ENCODE results near the gene SYNPR. TPM values are rescaled to one million over a fixed set of nuclear protein-coding genes. Genes with fewer than 3 reads are reported as not detected.

Gene SYNPR
- polyA plus RNA-seq, 1 donor from 2014 or later = 2.0 TPM

DNA sequence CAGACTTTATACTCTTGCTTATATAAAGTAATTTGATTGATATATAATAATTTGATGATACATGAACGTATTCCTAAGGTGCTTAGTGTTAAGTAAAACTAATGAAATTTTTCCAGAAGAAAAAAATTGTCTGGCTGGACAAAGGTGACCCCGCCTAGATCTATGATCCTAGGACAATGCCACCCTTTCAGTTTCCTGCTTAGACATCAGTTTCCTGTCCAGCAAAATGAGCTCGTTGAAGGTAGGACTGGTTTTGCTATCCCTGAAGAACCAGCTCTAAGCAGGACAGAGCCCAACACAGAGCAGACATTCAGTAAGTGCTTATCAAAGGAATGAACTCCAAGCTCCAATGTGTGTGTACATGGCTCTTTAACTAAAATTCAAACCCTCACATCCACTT is 293.6 kb downstream of the SYNPR start:
- no peak for TF ChIP-seq EP300 (conservative IDR thresholded peaks at IDR 0.05; ENCODE audit: poor library complexity, severe bottlenecking)
- no peak for TF ChIP-seq TAF1 (IDR thresholded peaks at IDR 0.05; ENCODE audit: low read depth)
- TF ChIP-seq, protein P1, sequence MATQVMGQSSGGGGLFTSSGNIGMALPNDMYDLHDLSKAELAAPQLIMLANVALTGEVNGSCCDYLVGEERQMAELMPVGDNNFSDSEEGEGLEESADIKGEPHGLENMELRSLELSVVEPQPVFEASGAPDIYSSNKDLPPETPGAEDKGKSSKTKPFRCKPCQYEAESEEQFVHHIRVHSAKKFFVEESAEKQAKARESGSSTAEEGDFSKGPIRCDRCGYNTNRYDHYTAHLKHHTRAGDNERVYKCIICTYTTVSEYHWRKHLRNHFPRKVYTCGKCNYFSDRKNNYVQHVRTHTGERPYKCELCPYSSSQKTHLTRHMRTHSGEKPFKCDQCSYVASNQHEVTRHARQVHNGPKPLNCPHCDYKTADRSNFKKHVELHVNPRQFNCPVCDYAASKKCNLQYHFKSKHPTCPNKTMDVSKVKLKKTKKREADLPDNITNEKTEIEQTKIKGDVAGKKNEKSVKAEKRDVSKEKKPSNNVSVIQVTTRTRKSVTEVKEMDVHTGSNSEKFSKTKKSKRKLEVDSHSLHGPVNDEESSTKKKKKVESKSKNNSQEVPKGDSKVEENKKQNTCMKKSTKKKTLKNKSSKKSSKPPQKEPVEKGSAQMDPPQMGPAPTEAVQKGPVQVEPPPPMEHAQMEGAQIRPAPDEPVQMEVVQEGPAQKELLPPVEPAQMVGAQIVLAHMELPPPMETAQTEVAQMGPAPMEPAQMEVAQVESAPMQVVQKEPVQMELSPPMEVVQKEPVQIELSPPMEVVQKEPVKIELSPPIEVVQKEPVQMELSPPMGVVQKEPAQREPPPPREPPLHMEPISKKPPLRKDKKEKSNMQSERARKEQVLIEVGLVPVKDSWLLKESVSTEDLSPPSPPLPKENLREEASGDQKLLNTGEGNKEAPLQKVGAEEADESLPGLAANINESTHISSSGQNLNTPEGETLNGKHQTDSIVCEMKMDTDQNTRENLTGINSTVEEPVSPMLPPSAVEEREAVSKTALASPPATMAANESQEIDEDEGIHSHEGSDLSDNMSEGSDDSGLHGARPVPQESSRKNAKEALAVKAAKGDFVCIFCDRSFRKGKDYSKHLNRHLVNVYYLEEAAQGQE (IDR thresholded peaks at IDR 0.05; ENCODE audit: borderline replicate concordance) = no peak
- no peak for TF ChIP-seq RAD21 (conservative IDR thresholded peaks at IDR 0.05)
- TF ChIP-seq POLR2AphosphoS5 (IDR thresholded peaks at IDR 0.05) = no peak
- TF ChIP-seq SMC3 (conservative IDR thresholded peaks at IDR 0.05; ENCODE audit: poor library complexity) = no peak
- no peak for TF ChIP-seq MXI1 (conservative IDR thresholded peaks at IDR 0.05; ENCODE audit: poor library complexity, severe bottlenecking)
- TF ChIP-seq, protein P2, sequence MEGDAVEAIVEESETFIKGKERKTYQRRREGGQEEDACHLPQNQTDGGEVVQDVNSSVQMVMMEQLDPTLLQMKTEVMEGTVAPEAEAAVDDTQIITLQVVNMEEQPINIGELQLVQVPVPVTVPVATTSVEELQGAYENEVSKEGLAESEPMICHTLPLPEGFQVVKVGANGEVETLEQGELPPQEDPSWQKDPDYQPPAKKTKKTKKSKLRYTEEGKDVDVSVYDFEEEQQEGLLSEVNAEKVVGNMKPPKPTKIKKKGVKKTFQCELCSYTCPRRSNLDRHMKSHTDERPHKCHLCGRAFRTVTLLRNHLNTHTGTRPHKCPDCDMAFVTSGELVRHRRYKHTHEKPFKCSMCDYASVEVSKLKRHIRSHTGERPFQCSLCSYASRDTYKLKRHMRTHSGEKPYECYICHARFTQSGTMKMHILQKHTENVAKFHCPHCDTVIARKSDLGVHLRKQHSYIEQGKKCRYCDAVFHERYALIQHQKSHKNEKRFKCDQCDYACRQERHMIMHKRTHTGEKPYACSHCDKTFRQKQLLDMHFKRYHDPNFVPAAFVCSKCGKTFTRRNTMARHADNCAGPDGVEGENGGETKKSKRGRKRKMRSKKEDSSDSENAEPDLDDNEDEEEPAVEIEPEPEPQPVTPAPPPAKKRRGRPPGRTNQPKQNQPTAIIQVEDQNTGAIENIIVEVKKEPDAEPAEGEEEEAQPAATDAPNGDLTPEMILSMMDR (IDR thresholded peaks at IDR 0.05; ENCODE audit: poor library complexity, severe bottlenecking) = no peak
- H3K4me2 ChIP-seq (ENCODE audit: low read length) = no peak overlapping the region
- no peak overlapping the region for H2AFZ ChIP-seq (ENCODE audit: low read depth, low read length)
- H3K9me3 ChIP-seq (ENCODE audit: low read length) = no peaks in the 10 kb centered on the region
- no peaks in the 10 kb centered on the region for H3K36me3 ChIP-seq (ENCODE audit: insufficient read depth, low read length)
- H3K27me3 ChIP-seq (ENCODE audit: insufficient read depth, low read depth, low read length) = no peaks in the 10 kb centered on the region
- no peak overlapping the region for H3K4me3 ChIP-seq (ENCODE audit: low read length)
- no peaks in the 10 kb centered on the region for H3K79me2 ChIP-seq (replicated peaks; ENCODE audit: insufficient read depth, low read length)
- no peaks in the 10 kb centered on the region for H3K9me2 ChIP-seq (ENCODE audit: insufficient read depth, low read length)
- no peak overlapping the region for H3K9ac ChIP-seq (ENCODE audit: low read length)
- no peaks in the 10 kb centered on the region for H3F3A ChIP-seq (ENCODE audit: insufficient read depth, low read length, poor library complexity, severe bottlenecking)
- H4K20me1 ChIP-seq (ENCODE audit: insufficient read depth) = no peaks in the 10 kb centered on the region
- no peak overlapping the region for H3K27ac ChIP-seq (ENCODE audit: low read length)

DNA sequence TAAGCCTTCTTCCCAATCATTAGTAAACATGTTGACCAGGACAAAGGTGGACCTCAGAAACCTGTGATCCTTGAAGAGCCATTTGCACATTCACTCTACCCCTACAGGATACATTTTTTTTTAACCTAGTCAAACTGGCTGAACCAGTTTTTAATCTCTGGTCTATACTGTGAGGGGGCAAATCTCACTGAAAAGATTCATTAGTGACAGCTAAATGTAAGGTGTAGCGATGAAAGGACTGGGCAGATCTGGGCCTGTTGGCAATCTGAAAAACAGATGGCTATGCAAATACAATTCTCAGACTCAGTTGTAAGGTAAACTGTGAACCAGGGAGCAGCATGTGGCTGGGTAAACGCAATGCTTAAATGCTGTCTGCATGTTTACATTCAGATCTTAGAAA is 298.7 kb downstream of the SYNPR start:
- H3K4me2 ChIP-seq (ENCODE audit: low read length) = no peak overlapping the region
- TF ChIP-seq, protein P1 (IDR thresholded peaks at IDR 0.05; ENCODE audit: borderline replicate concordance) = no peak
- TF ChIP-seq RAD21 (conservative IDR thresholded peaks at IDR 0.05) (no peak), MXI1 (conservative IDR thresholded peaks at IDR 0.05; ENCODE audit: poor library complexity, severe bottlenecking) (no peak), TAF1 (IDR thresholded peaks at IDR 0.05; ENCODE audit: low read depth) (no peak), EP300 (conservative IDR thresholded peaks at IDR 0.05; ENCODE audit: poor library complexity, severe bottlenecking) (no peak), EZH2 (IDR thresholded peaks at IDR 0.05; ENCODE audit: borderline replicate concordance, insufficient read depth, low read length, poor library complexity, severe bottlenecking) (no peak), SMC3 (conservative IDR thresholded peaks at IDR 0.05; ENCODE audit: poor library complexity) (no peak), POLR2AphosphoS5 (IDR thresholded peaks at IDR 0.05) (no peak)
- TF ChIP-seq, protein P2 (IDR thresholded peaks at IDR 0.05; ENCODE audit: poor library complexity, severe bottlenecking) = no peak
- H3K9me2 ChIP-seq (ENCODE audit: insufficient read depth, low read length) = no peaks in the 10 kb centered on the region
- no peaks in the 10 kb centered on the region for H3K36me3 ChIP-seq (ENCODE audit: insufficient read depth, low read length)
- no peak overlapping the region for H3K9ac ChIP-seq (ENCODE audit: low read length)
- H3F3A ChIP-seq (ENCODE audit: insufficient read depth, low read length, poor library complexity, severe bottlenecking) = no peaks in the 10 kb centered on the region
- no peaks in the 10 kb centered on the region for H3K9me3 ChIP-seq (ENCODE audit: low read length)
- H3K27me3 ChIP-seq (ENCODE audit: insufficient read depth, low read depth, low read length) = no peaks in the 10 kb centered on the region
- no peak overlapping the region for H2AFZ ChIP-seq (ENCODE audit: low read depth, low read length)
- no peak overlapping the region for H3K4me3 ChIP-seq (ENCODE audit: low read length)
- H3K27ac ChIP-seq (ENCODE audit: low read length) = no peak overlapping the region
- no peaks in the 10 kb centered on the region for H3K79me2 ChIP-seq (replicated peaks; ENCODE audit: insufficient read depth, low read length)
- H4K20me1 ChIP-seq (ENCODE audit: insufficient read depth) = no peaks in the 10 kb centered on the region
